GM18526 (cell line): Measurements from ENCODE around the gene PRR15.

ENCODE experiments used
- POLR2A ChIP-seq: IDR thresholded peaks from 3 replicates; pipeline ENCODE4 v1.6.1; 2011; ENCODE audit not compliant: insufficient read length; ENCODE audit errors: extremely low read depth

Gene PRR15

GRCh38 chr7:29563590-29564495 is at the start of gene PRR15:
TSS of gene PRR15 (plus strand) at chr7:29563835. CDS start at chr7:29566330, 2,495 bp downstream.
- no peak for TF ChIP-seq POLR2A

GRCh38 chr7:29516491-29516890 is 47.1 kb upstream of the PRR15 start:
- no peak for TF ChIP-seq POLR2A

GRCh38 chr7:29518616-29519015 is 45.0 kb upstream of the PRR15 start:
- no peak for TF ChIP-seq POLR2A

- no peak for TF ChIP-seq POLR2A
Measured at GRCh38 chr7:29523728-29524127, 39.9 kb upstream of the PRR15 start.

- no peak for TF ChIP-seq POLR2A
Measured at GRCh38 chr7:29527505-29528108, 36.0 kb upstream of the PRR15 start.

DNA sequence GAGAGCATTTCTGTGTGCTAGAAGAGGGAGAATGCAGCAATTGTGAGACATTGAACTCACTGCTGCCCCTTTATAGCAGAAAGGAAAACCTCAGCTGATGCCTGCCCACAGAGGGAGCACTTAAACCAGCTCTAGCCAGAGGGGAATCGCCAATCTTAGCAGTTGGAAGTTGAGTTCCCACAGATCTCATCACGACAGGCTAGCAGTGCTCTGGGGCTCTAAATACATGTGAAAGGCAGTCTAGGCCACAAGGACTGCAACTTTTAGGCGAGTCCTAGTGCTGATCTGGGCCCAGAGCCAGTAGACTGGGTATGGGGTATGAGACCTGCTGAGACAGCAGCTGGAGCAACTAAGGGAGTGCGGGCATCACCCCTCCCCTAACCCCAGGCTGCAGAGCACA is 25.2 kb upstream of the PRR15 start:
- TF ChIP-seq POLR2A, result no peak

DNA sequence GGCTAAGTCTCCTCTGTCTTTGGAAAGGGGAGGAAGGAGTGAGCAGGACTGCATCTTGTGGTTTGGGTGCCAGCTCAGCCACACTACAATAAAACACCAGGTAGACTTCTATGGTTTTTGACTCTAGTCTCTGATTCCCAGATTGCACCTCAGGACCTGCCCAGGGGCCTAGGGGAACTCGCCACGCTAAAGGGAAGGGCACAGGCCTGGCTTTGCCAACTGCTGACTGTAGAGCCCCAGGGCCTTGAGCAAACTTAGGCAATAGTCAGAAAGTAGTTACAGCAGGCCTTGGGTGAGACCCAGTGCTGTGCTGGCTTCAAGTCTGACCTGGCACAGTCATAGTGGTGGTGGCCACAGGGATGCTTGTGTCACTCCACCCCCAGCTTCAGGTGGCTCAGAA is 24.2 kb upstream of the PRR15 start:
- no peak for TF ChIP-seq POLR2A

- no peak for TF ChIP-seq POLR2A
Measured at GRCh38 chr7:29547421-29547820, 16.2 kb upstream of the PRR15 start.

DNA sequence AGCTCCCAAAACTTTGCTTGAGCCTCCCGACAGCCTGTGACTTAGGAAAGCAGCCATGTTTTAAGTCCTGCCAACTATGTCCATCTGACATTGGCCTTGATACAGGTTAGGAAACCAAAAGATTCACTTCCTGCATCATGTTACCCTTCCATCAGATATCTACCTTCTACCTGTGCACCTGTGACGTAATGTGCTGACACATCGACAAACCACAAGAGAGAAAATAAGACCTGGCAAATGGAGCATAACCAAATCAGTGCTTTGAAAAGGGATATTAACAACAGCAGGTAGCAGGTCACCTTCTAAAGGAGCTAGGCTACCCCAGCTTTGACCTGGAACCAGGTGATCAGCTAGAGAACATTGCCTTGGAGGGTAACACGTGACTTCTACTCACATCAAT is 14.8 kb upstream of the PRR15 start:
- TF ChIP-seq POLR2A, result no peak

DNA sequence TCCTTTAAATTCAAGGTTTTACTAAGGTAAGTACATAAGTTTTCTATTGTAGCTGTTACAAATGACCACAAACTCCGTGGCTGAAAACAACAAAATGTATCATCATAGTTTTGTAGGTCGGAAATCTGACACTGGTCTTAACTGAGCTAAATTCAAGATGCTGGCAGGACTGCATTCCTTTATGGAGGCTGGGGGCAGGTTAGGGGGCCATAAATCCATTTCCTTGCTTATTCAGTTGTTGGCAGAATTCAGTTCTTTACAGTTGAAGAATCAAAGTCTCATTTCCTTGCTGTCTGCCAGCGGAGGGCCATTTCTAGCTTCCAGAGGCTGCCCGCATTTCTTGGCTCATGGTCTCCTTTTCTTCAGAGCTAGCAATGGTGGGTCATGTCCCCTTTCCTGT is 11.2 kb upstream of the PRR15 start:
- no peak for TF ChIP-seq POLR2A

DNA sequence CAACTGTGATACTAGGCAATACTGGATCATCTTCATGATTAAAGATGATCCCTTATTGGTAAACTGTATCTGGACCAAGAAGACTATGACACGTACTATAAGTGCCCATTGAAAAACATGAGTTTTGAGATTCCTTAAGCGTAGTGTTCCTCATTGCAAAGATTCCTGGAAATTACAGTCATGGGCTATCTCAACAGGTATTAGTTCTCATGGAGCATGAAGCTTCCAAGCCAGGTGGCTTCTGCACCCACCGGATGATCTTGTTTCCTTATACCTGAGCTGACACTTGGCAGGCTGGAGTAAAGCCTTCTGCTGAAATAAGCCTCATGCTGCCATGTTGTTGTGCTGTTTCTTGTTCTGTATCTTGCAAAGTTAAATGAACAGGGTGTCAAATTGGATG is 8.6 kb upstream of the PRR15 start:
- TF ChIP-seq POLR2A, result no peak

DNA sequence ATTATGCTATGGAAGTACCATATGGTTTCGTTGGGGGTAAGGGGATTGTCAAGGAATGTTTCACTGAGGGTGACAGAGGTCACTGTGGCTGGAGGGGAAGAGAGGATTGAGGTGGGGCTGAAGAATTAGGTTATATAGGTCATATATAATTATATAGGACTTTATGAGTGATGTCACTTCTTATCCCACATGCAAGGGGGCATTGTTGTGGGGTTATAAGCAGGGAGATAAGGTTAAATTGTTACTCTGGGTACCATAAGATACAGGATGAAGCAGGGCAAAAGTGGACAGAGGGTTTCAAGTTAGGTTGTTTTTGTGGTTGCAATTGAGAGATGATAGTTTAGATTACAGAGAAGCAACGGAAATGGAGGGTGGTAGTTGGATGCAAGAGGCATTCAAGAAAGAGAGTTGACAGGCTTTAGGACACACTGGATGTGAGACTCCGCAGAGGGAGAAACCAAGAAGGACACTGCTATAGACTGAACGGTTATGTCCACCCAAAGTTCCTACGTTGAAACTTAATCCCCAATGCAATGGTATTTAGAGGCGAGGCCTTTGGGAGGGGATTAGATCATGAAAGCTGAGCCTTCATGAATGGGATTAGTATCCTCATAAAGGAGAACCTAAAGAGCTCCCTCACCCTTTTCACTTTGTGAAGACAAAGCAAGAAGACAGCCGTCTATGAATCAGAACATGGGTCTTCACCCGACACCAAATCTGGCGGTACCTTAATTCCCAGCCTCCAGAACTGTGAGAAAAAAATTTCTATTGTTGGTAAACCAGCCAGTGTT is 7.0 kb upstream of the PRR15 start:
- TF ChIP-seq POLR2A, result no peak

DNA sequence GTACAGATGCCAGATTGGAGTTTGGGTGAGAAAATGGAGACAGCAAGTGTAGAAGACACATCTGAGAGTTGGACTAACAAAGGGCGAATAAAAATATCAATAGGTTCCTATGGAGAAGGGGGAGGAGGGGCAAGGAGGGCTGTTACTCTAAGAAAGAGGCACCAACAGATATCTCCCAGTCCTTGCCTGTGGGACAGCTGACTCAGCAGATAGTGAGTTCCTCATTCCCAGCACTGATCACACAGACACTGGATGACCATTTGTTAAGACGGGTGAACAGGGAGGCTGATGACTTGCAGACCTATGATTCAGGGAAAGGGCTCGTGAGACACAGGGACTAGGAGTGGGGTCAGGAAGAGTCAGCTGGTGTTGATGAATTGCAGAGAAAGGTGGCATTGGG is 5.7 kb upstream of the PRR15 start:
- TF ChIP-seq POLR2A, result no peak

GRCh38 chr7:29561271-29561670 is 2.4 kb upstream of the PRR15 start:
- no peak for TF ChIP-seq POLR2A

- no peak for TF ChIP-seq POLR2A
Measured at GRCh38 chr7:29562307-29562706, 1.3 kb upstream of the PRR15 start.

- no peak for TF ChIP-seq POLR2A
Measured at GRCh38 chr7:29564496-29565223, 1.0 kb downstream of the PRR15 start.

GRCh38 chr7:29565224-29565630 is 1.6 kb downstream of the PRR15 start:
- no peak for TF ChIP-seq POLR2A
